Left ventricle myocardium superior (tissue), 1 donor: ENCODE measurements around the gene STRA8. TPM values are rescaled to one million over a fixed set of nuclear protein-coding genes. Genes with fewer than 3 reads are reported as not detected.
A peak's percentile ranks its signal among the peaks of the same experiment; 100 is the strongest.

ENCODE experiments used
- ATAC-seq: fragments of 200-7000 bp; cut with Tn5 transposase; one replicate; pipeline ENCODE4 v1.9.1; 2020; ENCODE audit warnings: mild to moderate bottlenecking, moderate library complexity
- DNase-seq: peaks from one replicate; pipeline ENCODE4 v3.0.0-alpha.2; 2020
- intact Hi-C: fragments of 100-400 bp; cut with micrococcal nuclease; formaldehyde crosslinking; loops from one replicate; pipeline ENCODE4 v1.11.0; 2022
- total RNA-seq: library from RNA; stranded (reverse); fragmentation: NEBNext Ultra II Directional; extraction: Animal tissue kit (Norgen Biotek cat#: 25700); gene quantifications from one replicate; pipeline ENCODE4 v1.2.1, GENCODE V29; 2021
- donor health status: DM: no; HTN: yes; CAD: no; lungs with severe emphysema.

Gene STRA8
- total RNA-seq, 1 donor from 2014 or later = not detected

- intact Hi-C loops = no loop called here
- no peak for DNase-seq
- no peak for ATAC-seq
Observed at GRCh38 chr7:135258585-135258984, 24.9 kb downstream of the STRA8 start.

GRCh38 chr7:135259702-135260101 lies 26.1 kb downstream of the STRA8 start:
- no peak for ATAC-seq

GRCh38 chr7:135260470-135260869 lies 26.8 kb downstream of the STRA8 start:
- ATAC-seq = no peak
- intact Hi-C loops = no loop called here
- no peak for DNase-seq

More at GRCh38 chr7:135259702-135260101, 26.1 kb downstream of the STRA8 start:
- no peak for DNase-seq
- intact Hi-C loops = no loop called here

GRCh38 chr7:135260930-135261721 lies 27.5 kb downstream of the STRA8 start:
- intact Hi-C loops = no loop called here
- ATAC-seq (peak; percentile 71), DNase-seq (no peak)

GRCh38 chr7:135262623-135263320 lies 29.1 kb downstream of the STRA8 start:
- ATAC-seq (no peak), DNase-seq (no peak)
- intact Hi-C loops = no loop called here

- ATAC-seq = no peak
- no peak for DNase-seq
- intact Hi-C loops = no loop called here
Observed at GRCh38 chr7:135263321-135263970, 29.8 kb downstream of the STRA8 start.

GRCh38 chr7:135265637-135266036 lies 32.0 kb downstream of the STRA8 start:
- intact Hi-C loops = no loop called here
- DNase-seq (no peak), ATAC-seq (no peak)

GRCh38 chr7:135269921-135270320 lies 36.3 kb downstream of the STRA8 start:
- ATAC-seq = no peak
- intact Hi-C loops = no loop called here
- DNase-seq = no peak

- no peak for ATAC-seq
- intact Hi-C loops = no loop called here
- DNase-seq = no peak
Observed at GRCh38 chr7:135270577-135271254, 37.1 kb downstream of the STRA8 start.

GRCh38 chr7:135271255-135271615 lies 37.6 kb downstream of the STRA8 start:
- intact Hi-C loops = no loop called here
- DNase-seq (no peak), ATAC-seq (no peak)

- no peak for DNase-seq
- ATAC-seq = no peak
- intact Hi-C loops = no loop called here
Observed at GRCh38 chr7:135272303-135272702, 38.7 kb downstream of the STRA8 start.

- DNase-seq = no peak
- intact Hi-C loops = no loop called here
- no peak for ATAC-seq
Observed at GRCh38 chr7:135273581-135273980, 39.9 kb downstream of the STRA8 start.

- intact Hi-C loops = no loop called here
- ATAC-seq = peak; percentile 71
- peak; percentile 49 for DNase-seq
Observed at GRCh38 chr7:135274495-135275268, 41.0 kb downstream of the STRA8 start.

GRCh38 chr7:135275971-135276580 lies 42.4 kb downstream of the STRA8 start:
- intact Hi-C loops = no loop called here
- DNase-seq (no peak), ATAC-seq (no peak)

GRCh38 chr7:135277161-135277560 lies 43.5 kb downstream of the STRA8 start:
- ATAC-seq = no peak
- no peak for DNase-seq
- intact Hi-C loops = no loop called here

GRCh38 chr7:135281363-135281949 lies 47.8 kb downstream of the STRA8 start:
- intact Hi-C loops = loop anchor here (2.0 to 10.0 kb wide), 3 partner anchors 53 to 361 kb away; no protein-coding TSS in a partner anchor
- peak; percentile 97 for ATAC-seq
- DNase-seq = peak; percentile 70

GRCh38 chr7:135282561-135283254 lies 49.1 kb downstream of the STRA8 start:
- ATAC-seq (no peak), DNase-seq (no peak)
- intact Hi-C loops = loop anchor here (5.0 to 10.0 kb wide), 2 partner anchors 52 to 360 kb away; no protein-coding TSS in a partner anchor
